ENCODE data around the gene SLAIN1.
A peak's percentile ranks its signal among the peaks of the same experiment; 100 is the strongest.

SLAIN1 gene

GRCh38 chr13:77752512-77753069 lies 55.1 kb downstream of the SLAIN1 start:
- DNase-seq: no peak

- no peak for DNase-seq
Observed at GRCh38 chr13:77760893-77761292, 63.4 kb downstream of the SLAIN1 start.

- DNase-seq: no peak
Observed at GRCh38 chr13:77767413-77767812, 69.9 kb downstream of the SLAIN1 start.

- no peak for DNase-seq
Observed at GRCh38 chr13:77774181-77774580, 76.7 kb downstream of the SLAIN1 start.

- no peak for DNase-seq
Observed at GRCh38 chr13:77776704-77777103, 79.2 kb downstream of the SLAIN1 start.

- DNase-seq: peak; percentile 61
Observed at GRCh38 chr13:77779552-77780272, 82.2 kb downstream of the SLAIN1 start.

GRCh38 chr13:77781808-77782207 lies 84.3 kb downstream of the SLAIN1 start:
- no peak for DNase-seq

GRCh38 chr13:77784515-77784914 lies 87.0 kb downstream of the SLAIN1 start:
- DNase-seq: no peak

- DNase-seq: no peak
Observed at GRCh38 chr13:77786695-77787287, 89.3 kb downstream of the SLAIN1 start.

GRCh38 chr13:77789376-77789775 lies 91.9 kb downstream of the SLAIN1 start:
- no peak for DNase-seq

- DNase-seq: no peak
Observed at GRCh38 chr13:77800219-77800618, 102.7 kb downstream of the SLAIN1 start.

- no peak for DNase-seq
Observed at GRCh38 chr13:77806518-77806917, 109.0 kb downstream of the SLAIN1 start.

GRCh38 chr13:77807431-77808135 lies 110.1 kb downstream of the SLAIN1 start:
- no peak for DNase-seq

- peak; percentile 0 for DNase-seq
Observed at GRCh38 chr13:77810430-77810829, 112.9 kb downstream of the SLAIN1 start.

GRCh38 chr13:77810878-77811277 lies 113.4 kb downstream of the SLAIN1 start:
- DNase-seq: no peak

GRCh38 chr13:77811381-77811780 lies 113.9 kb downstream of the SLAIN1 start:
- no peak for DNase-seq

GRCh38 chr13:77811981-77812380 lies 114.5 kb downstream of the SLAIN1 start:
- DNase-seq: no peak

All from NCI-H1105 treated with DMSO at 0.1 percent for 48 hours (cell line).